HepG2 (cell line): ENCODE measurements around the gene SRP72. TPM values are rescaled to one million over a fixed set of nuclear protein-coding genes. Genes with fewer than 3 reads are reported as not detected.

Experiments
- ATAC-seq: fragments of 200-7000 bp; cut with Tn5 transposase; 3 replicates; pipeline ENCODE4 v1.9.1; 2020; ENCODE audit warnings: mild to moderate bottlenecking, moderate library complexity
- BruUV-seq: library from RNA; stranded (reverse); fragments of 400-500 nt; replicated peaks from 2 replicates; lab custom pipeline; 2021; lab: Mats Ljungman, UMichigan
- CTCF ChIA-PET: fragments of 300-600 bp; formaldehyde crosslinking; extraction: SDS; loops from one replicate; lab custom pipeline; 2021; ENCODE audit warnings: low total read pairs, inconsistent platforms, low intra/inter-chr PET ratio; lab: Yijun Ruan, JAX
- POLR2A ChIA-PET: fragments of 350-600 bp; sonication (Branson Sonifier 250); formaldehyde crosslinking; loops from one replicate; lab custom pipeline; 2020; ENCODE audit warnings: antibody characterized with exemption, inconsistent platforms; lab: Yijun Ruan, JAX
- DNase-seq: peaks from one replicate; pipeline ENCODE4 v3.0.0-alpha.2; 2015; ENCODE audit warnings: low spot score
- FAIRE-seq: peaks from 3 replicates; lab custom pipeline; 2011; peaks lifted over from hg19 to GRCh38; lab: Jason Lieb, UNC
- H2AFZ ChIP-seq: one replicate; pipeline ENCODE4 v1.6.1; 2011; ENCODE audit warnings: low read length, inconsistent platforms
- H3K27ac ChIP-seq: fragments of 300-600 bp; 3 replicates; pipeline ENCODE4 v1.8.0; 2011; ENCODE audit warnings: mixed run types, mild to moderate bottlenecking, mixed read lengths, low read length, inconsistent platforms; ENCODE audit not compliant: insufficient read depth; ENCODE audit errors: extremely low read length
- H3K27me3 ChIP-seq, 2 experiments: fragments of 200-600 bp in 1 of 2; 2 replicates in 1 of 2; 3 replicates in 1 of 2; pipeline versions ENCODE4 v1.6.0 to v1.8.0; 2011; ENCODE audit warnings: low read length in 2 of 2, mild to moderate bottlenecking in 2 of 2, moderate library complexity in 2 of 2, inconsistent platforms in 1 of 2; ENCODE audit not compliant: insufficient read depth in 2 of 2, control insufficient read depth in 1 of 2
- H3K36me3 ChIP-seq, 2 experiments: fragments of 200-600 bp in 1 of 2; replicated peaks in 1 of 2; 2 replicates in 1 of 2; 3 replicates in 1 of 2; pipeline versions ENCODE4 v1.5.1 to v1.8.0; 2011; ENCODE audit warnings: low read length in 2 of 2, inconsistent platforms in 1 of 2; ENCODE audit not compliant: insufficient read depth in 2 of 2, control insufficient read depth in 1 of 2
- H3K4me1 ChIP-seq: 2 replicates; pipeline ENCODE4 v1.5.1; 2012; ENCODE audit warnings: low read length, inconsistent platforms; ENCODE audit not compliant: insufficient read depth
- H3K4me2 ChIP-seq: 2 replicates; pipeline ENCODE4 v1.6.0; 2011; ENCODE audit warnings: low read depth, low read length, inconsistent platforms
- H3K4me3 ChIP-seq, 3 experiments: fragments of 200-600 bp in 1 of 3; sonication (generic), shearing (Covaris generic) in 1 of 3; replicated peaks in 1 of 3; 2 replicates each; pipeline ENCODE4 v1.5.1; 2011 to 2016; ENCODE audit warnings: low read length in 3 of 3, inconsistent platforms in 2 of 3, low read depth in 2 of 3, mild to moderate bottlenecking in 2 of 3, control low read depth in 1 of 3, mixed read lengths in 1 of 3; ENCODE audit not compliant: insufficient read depth in 1 of 3
- H3K79me2 ChIP-seq: one replicate; pipeline ENCODE4 v1.6.1; 2011; ENCODE audit warnings: low read length, inconsistent platforms; ENCODE audit not compliant: insufficient read depth
- H3K9ac ChIP-seq: 2 replicates; pipeline ENCODE4 v1.6.0; 2011; ENCODE audit warnings: mild to moderate bottlenecking, low read depth, low read length, inconsistent platforms; ENCODE audit not compliant: insufficient read depth
- H3K9me3 ChIP-seq: 2 replicates; pipeline ENCODE4 v1.5.1; 2012; ENCODE audit warnings: mild to moderate bottlenecking, low read length
- H4K20me1 ChIP-seq: 2 replicates; pipeline ENCODE4 v1.6.0; 2011; ENCODE audit warnings: inconsistent platforms, mild to moderate bottlenecking, low read length, moderate library complexity; ENCODE audit not compliant: insufficient read depth
- ARID4A ChIP-seq: sonication (generic); formaldehyde crosslinking; IDR thresholded peaks from 2 replicates; pipeline ENCODE4 v1.5.0; 2020; ENCODE audit warnings: mild to moderate bottlenecking, missing genetic modification reagents, borderline replicate concordance
- DNMT1 ChIP-seq: sonication (generic); formaldehyde crosslinking; IDR thresholded peaks from 2 replicates; pipeline ENCODE4 v1.5.1; 2020; ENCODE audit warnings: mild to moderate bottlenecking, missing genetic modification reagents
- FOSL1 ChIP-seq: sonication (generic); formaldehyde crosslinking; IDR thresholded peaks from 2 replicates; pipeline ENCODE4 v1.9.0; 2021; ENCODE audit warnings: missing genetic modification reagents, borderline replicate concordance
- HNRNPH1 ChIP-seq: fragments of 200-400 bp; formaldehyde crosslinking; optimal IDR thresholded peaks from 2 replicates; pipeline ENCODE3; 2017; ENCODE audit warnings: mild to moderate bottlenecking, low read depth, low read length
- IRF2 ChIP-seq: IDR thresholded peaks from 2 replicates; pipeline ENCODE4 v1.6.1; 2018; ENCODE audit warnings: missing genetic modification reagents, missing compliant biosample characterization
- REL ChIP-seq: sonication (generic); formaldehyde crosslinking; conservative IDR thresholded peaks from 2 replicates; pipeline ENCODE4 v1.8.0; 2022; ENCODE audit warnings: mild to moderate bottlenecking, missing genetic modification reagents, moderate library complexity
- RFX3 ChIP-seq: IDR thresholded peaks from 2 replicates; pipeline ENCODE4 v1.6.1; 2016; ENCODE audit warnings: missing biosample characterization, missing genetic modification reagents
- RXRB ChIP-seq: IDR thresholded peaks from 2 replicates; pipeline ENCODE4 v1.6.1; 2016; ENCODE audit warnings: borderline replicate concordance, missing genetic modification reagents, missing compliant biosample characterization
- TBX2 ChIP-seq: sonication (generic); formaldehyde crosslinking; IDR thresholded peaks from 2 replicates; pipeline ENCODE4 v1.5.0; 2020; ENCODE audit warnings: missing genetic modification reagents, mild to moderate bottlenecking, borderline replicate concordance
- YEATS4 ChIP-seq: sonication (generic); formaldehyde crosslinking; IDR thresholded peaks from 2 replicates; pipeline ENCODE4 v1.4.0; 2020; ENCODE audit warnings: missing genetic modification reagents, borderline replicate concordance
- ZBTB1 ChIP-seq: sonication (generic); formaldehyde crosslinking; IDR thresholded peaks from 2 replicates; pipeline ENCODE4 v1.4.0; 2020; ENCODE audit warnings: missing genetic modification reagents, borderline replicate concordance
- ZNF350 ChIP-seq: sonication (generic); formaldehyde crosslinking; IDR thresholded peaks from 2 replicates; pipeline ENCODE4 v1.4.0; 2020; ENCODE audit warnings: mild to moderate bottlenecking, low read depth, missing genetic modification reagents, borderline replicate concordance
- WGBS: methylation state at CpG from one replicate; pipeline ENCODE4 v1.1.6; 2017; ENCODE audit warnings: low lambda C conversion rate; 5-methylcytosine and 5-hydroxymethylcytosine counted together
- in situ Hi-C: cut with HindIII; loops from 2 replicates; pipeline ENCODE4 v1.10.0; 2017; ENCODE audit warnings: low pct_unique_long_range_greater_than_20kb; ENCODE audit not compliant: extremely low pct_ligation_motif_present
- intact Hi-C: fragments of 100-400 bp; cut with micrococcal nuclease; formaldehyde crosslinking; loops from one replicate; pipeline ENCODE4 v1.10.0; 2022; ENCODE audit not compliant: unreplicated experiment
- polyA plus RNA-seq, 8 experiments: library from polyadenylated mRNA; depleted of rRNA in 3 of 8; stranded (reverse) in 7 of 8; unstranded in 1 of 8; fragments of >200 nt; fragmentation: Illumina TruSeq in 4 of 8; extraction: Trizol in 4 of 8; gene quantifications; 2 replicates each; pipeline versions ENCODE4 v1.2.1 to v1.2.3, GENCODE V29; 2011 to 2016; ENCODE audit warnings: low read depth in 4 of 8, missing spikeins in 1 of 8, mixed read lengths in 1 of 8; ENCODE audit not compliant: insufficient read depth in 1 of 8
- total RNA-seq, 5 experiments: library from RNA; depleted of rRNA; stranded (reverse); fragments of >200 nt; fragmentation: Illumina TruSeq; extraction: Trizol; gene quantifications; 2 replicates each; pipeline ENCODE4 v1.2.3, GENCODE V29; 2016; ENCODE audit warnings: low read depth in 1 of 5
- TF ChIP-seq, protein P1 (sequence below): sonication (generic); formaldehyde crosslinking; conservative IDR thresholded peaks from 2 replicates; pipeline ENCODE4 v1.5.0; 2020; ENCODE audit warnings: missing genetic modification reagents

Gene SRP72
- total and polyA plus RNA-seq, 2 of the 13 experiments (the other 11 are each of a cell fraction or from before 2014, with no cell fraction given): 64.9 to 75.6 TPM

DNA sequence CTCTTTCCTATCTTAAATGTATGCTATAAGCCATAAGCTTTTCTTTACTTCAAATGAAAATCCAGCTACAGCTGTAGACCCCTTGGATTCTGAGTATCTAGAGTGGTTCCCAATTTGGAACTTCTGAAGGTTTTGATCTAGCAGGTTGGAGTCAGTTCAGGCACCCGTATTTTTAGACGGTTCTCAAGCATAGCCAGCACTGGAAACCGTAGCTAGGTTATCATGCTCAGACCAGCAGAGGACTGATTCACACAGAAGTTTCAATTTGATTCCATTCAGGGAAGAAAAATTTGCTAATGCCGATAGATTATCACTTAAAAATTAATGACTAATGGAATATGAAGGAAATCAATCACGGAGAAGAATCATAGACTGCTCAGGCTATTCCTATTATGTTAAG is 43.2 kb upstream of the SRP72 start:
- 97% methylated on average over 5 of the region's 5 CpGs for WGBS
- H4K20me1 ChIP-seq: peaks cover 10% of the 10 kb centered on the region; the same call in 1 of the 2 replicates
- intact Hi-C loops (loop anchor here (2.0 to 10.0 kb wide), 2 partner anchors 121 to 411 kb away; no protein-coding TSS in a partner anchor), in situ Hi-C loops (no loop called here)
- DNase-seq (no peak), ATAC-seq (no peak), FAIRE-seq (no peak)
- H3K36me3 ChIP-seq: peaks cover 0 to 8% of the 10 kb centered on the region in 2 experiments; a peak in 3 of 5 replicates
- no peak overlapping the region for H3K9ac ChIP-seq
- CTCF ChIA-PET: interaction anchor here (2.0 kb wide), 1 partner anchor 120 kb away, joined by 12 read pairs; no protein-coding TSS in a partner anchor
- H3K27me3 ChIP-seq: no peaks in the 10 kb centered on the region
- peaks cover 100% of the 10 kb centered on the region for H3K79me2 ChIP-seq
- H3K4me1 ChIP-seq: peaks cover 18% of the 10 kb centered on the region
- BruUV-seq: no TSS peak
- no peak overlapping the region for H3K4me2 ChIP-seq
- H3K9me3 ChIP-seq: no peaks in the 10 kb centered on the region
- no peak overlapping the region for H2AFZ ChIP-seq
- no peak overlapping the region for H3K27ac ChIP-seq
- no peak for TF ChIP-seq IRF2 (CRISPR knock-in tag)
- no peak for TF ChIP-seq YEATS4 (CRISPR knock-in tag)
- TF ChIP-seq REL (CRISPR knock-in tag): no peak
- TF ChIP-seq ARID4A: no peak
- TF ChIP-seq TBX2 (CRISPR knock-in tag): no peak
- no peak for TF ChIP-seq RXRB (CRISPR knock-in tag)
- TF ChIP-seq HNRNPH1: no peak
- no peak for TF ChIP-seq ZNF350 (CRISPR knock-in tag)
- no peak for TF ChIP-seq ZBTB1 (CRISPR knock-in tag)
- TF ChIP-seq FOSL1: no peak
- TF ChIP-seq, protein P1, sequence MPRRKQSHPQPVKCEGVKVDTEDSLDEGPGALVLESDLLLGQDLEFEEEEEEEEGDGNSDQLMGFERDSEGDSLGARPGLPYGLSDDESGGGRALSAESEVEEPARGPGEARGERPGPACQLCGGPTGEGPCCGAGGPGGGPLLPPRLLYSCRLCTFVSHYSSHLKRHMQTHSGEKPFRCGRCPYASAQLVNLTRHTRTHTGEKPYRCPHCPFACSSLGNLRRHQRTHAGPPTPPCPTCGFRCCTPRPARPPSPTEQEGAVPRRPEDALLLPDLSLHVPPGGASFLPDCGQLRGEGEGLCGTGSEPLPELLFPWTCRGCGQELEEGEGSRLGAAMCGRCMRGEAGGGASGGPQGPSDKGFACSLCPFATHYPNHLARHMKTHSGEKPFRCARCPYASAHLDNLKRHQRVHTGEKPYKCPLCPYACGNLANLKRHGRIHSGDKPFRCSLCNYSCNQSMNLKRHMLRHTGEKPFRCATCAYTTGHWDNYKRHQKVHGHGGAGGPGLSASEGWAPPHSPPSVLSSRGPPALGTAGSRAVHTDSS (CRISPR knock-in tag): no peak
- TF ChIP-seq DNMT1 (CRISPR knock-in tag): no peak
- no peak for TF ChIP-seq RFX3 (CRISPR knock-in tag)
- TF ChIP-seq, all 625 proteins: peak for 0
- POLR2A ChIA-PET: interaction anchor here (1.4 kb wide), 1 partner anchor 12 kb away, joined by 8 read pairs; the partner anchor contains the start of genes PAICS and PPAT
- no peak overlapping the region for H3K4me3 ChIP-seq
